Inflammatory macrophage treated with lipopolysaccharide for 1 hour (primary cell): Measurements from ENCODE around the gene UNC5C.

Source experiments
- DNase-seq, 2 donors: peaks; one replicate each; pipeline ENCODE4 v3.0.0-alpha.2; 2020 to 2022

Gene UNC5C

GRCh38 chr4:95517576-95518345, 31.0 kb downstream of the UNC5C start:
- DNase-seq = no peak

GRCh38 chr4:95516528-95517017, 32.2 kb downstream of the UNC5C start:
- no peak for DNase-seq

- no peak for DNase-seq
Measured at GRCh38 chr4:95515589-95515988, 33.2 kb downstream of the UNC5C start.

GRCh38 chr4:95513022-95513421, 35.8 kb downstream of the UNC5C start:
- no peak for DNase-seq

GRCh38 chr4:95511477-95511876, 37.3 kb downstream of the UNC5C start:
- no peak for DNase-seq

- no peak for DNase-seq
Measured at GRCh38 chr4:95510877-95511276, 37.9 kb downstream of the UNC5C start.

GRCh38 chr4:95510145-95510544, 38.6 kb downstream of the UNC5C start:
- DNase-seq = peak; percentile 2 to 32

GRCh38 chr4:95508421-95508820, 40.4 kb downstream of the UNC5C start:
- no peak for DNase-seq

- no peak for DNase-seq
Measured at GRCh38 chr4:95507561-95507960, 41.2 kb downstream of the UNC5C start.

- DNase-seq = no peak
Measured at GRCh38 chr4:95507147-95507546, 41.6 kb downstream of the UNC5C start.

- DNase-seq = no peak
Measured at GRCh38 chr4:95506264-95506663, 42.5 kb downstream of the UNC5C start.

GRCh38 chr4:95505799-95506198, 43.0 kb downstream of the UNC5C start:
- no peak for DNase-seq

GRCh38 chr4:95505151-95505550, 43.6 kb downstream of the UNC5C start:
- no peak for DNase-seq

GRCh38 chr4:95504501-95504900, 44.3 kb downstream of the UNC5C start:
- no peak for DNase-seq

GRCh38 chr4:95500361-95500760, 48.4 kb downstream of the UNC5C start:
- no peak for DNase-seq

- DNase-seq = no peak
Measured at GRCh38 chr4:95499291-95499696, 49.5 kb downstream of the UNC5C start.

- no peak for DNase-seq
Measured at GRCh38 chr4:95494186-95494585, 54.6 kb downstream of the UNC5C start.

GRCh38 chr4:95478679-95479078, 70.1 kb downstream of the UNC5C start:
- DNase-seq = no peak

GRCh38 chr4:95476121-95476520, 72.7 kb downstream of the UNC5C start:
- DNase-seq = no peak

- no peak for DNase-seq
Measured at GRCh38 chr4:95472534-95472933, 76.2 kb downstream of the UNC5C start.

GRCh38 chr4:95470622-95471021, 78.2 kb downstream of the UNC5C start:
- no peak for DNase-seq

GRCh38 chr4:95469617-95470016, 79.2 kb downstream of the UNC5C start:
- no peak for DNase-seq

GRCh38 chr4:95466791-95467190, 82.0 kb downstream of the UNC5C start:
- no peak for DNase-seq

GRCh38 chr4:95465010-95465409, 83.8 kb downstream of the UNC5C start:
- DNase-seq = no peak

GRCh38 chr4:95462921-95463320, 85.9 kb downstream of the UNC5C start:
- no peak for DNase-seq
